ENCODE measurements around the gene C2CD4D.

The C2CD4D gene

DNA sequence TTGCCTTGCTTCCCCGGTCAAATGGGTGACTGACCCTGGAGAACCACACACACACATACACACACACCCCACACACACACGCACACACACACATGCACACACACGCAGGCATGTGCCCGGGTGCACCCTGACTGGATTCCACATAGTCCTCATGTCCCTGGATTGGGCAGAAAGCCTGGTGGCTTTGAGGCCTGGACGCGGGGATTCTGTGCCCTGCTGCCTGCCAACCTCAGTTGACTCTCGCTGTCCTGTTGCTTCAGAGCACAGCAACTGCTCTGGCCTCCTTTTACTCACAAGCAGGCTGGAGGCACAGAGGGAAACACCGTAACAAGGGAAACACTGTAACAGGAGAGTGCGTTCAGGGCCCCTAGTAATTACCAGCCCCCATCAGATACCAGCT is 14.4 kb downstream of the C2CD4D start:
- Histone ChIP-seq H3F3A (ENCODE audit: insufficient read depth, low read length) (no peaks in the 10 kb centered on the region), H3K4me2 (ENCODE audit: low read depth, low read length) (no peak overlapping the region), H3K4me3 (ENCODE audit: low read length) (no peak overlapping the region), H3K27me3 (replicated peaks; ENCODE audit: insufficient read depth, low read length) (no peaks in the 10 kb centered on the region), H3K9ac (ENCODE audit: low read length) (no peak overlapping the region), H2AFZ (ENCODE audit: low read length) (no peak overlapping the region), H4K20me1 (ENCODE audit: insufficient read depth, low read length) (no peaks in the 10 kb centered on the region), H3K79me2 (ENCODE audit: low read length) (no peaks in the 10 kb centered on the region), H3K36me3 (replicated peaks; ENCODE audit: insufficient read depth, low read length) (no peaks in the 10 kb centered on the region), H3K9me3 (replicated peaks; ENCODE audit: insufficient read depth, low read length) (no peaks in the 10 kb centered on the region), H3K4me1 (ENCODE audit: low read length) (peaks cover 22% of the 10 kb centered on the region), H3K27ac (ENCODE audit: low read length) (no peak overlapping the region), H3K9me2 (replicated peaks; ENCODE audit: insufficient read depth, low read length) (no peaks in the 10 kb centered on the region)
- TF ChIP-seq, protein P1, sequence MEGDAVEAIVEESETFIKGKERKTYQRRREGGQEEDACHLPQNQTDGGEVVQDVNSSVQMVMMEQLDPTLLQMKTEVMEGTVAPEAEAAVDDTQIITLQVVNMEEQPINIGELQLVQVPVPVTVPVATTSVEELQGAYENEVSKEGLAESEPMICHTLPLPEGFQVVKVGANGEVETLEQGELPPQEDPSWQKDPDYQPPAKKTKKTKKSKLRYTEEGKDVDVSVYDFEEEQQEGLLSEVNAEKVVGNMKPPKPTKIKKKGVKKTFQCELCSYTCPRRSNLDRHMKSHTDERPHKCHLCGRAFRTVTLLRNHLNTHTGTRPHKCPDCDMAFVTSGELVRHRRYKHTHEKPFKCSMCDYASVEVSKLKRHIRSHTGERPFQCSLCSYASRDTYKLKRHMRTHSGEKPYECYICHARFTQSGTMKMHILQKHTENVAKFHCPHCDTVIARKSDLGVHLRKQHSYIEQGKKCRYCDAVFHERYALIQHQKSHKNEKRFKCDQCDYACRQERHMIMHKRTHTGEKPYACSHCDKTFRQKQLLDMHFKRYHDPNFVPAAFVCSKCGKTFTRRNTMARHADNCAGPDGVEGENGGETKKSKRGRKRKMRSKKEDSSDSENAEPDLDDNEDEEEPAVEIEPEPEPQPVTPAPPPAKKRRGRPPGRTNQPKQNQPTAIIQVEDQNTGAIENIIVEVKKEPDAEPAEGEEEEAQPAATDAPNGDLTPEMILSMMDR (IDR thresholded peaks at IDR 0.05; ENCODE audit: low read length) = no peak
- TF ChIP-seq EZH2phosphoT487 (IDR thresholded peaks at IDR 0.05; ENCODE audit: low read length) (no peak), EZH2 (optimal IDR thresholded peaks at IDR 0.05; ENCODE audit: low read depth, low read length) (no peak)
- DNase-seq = no peak

DNA sequence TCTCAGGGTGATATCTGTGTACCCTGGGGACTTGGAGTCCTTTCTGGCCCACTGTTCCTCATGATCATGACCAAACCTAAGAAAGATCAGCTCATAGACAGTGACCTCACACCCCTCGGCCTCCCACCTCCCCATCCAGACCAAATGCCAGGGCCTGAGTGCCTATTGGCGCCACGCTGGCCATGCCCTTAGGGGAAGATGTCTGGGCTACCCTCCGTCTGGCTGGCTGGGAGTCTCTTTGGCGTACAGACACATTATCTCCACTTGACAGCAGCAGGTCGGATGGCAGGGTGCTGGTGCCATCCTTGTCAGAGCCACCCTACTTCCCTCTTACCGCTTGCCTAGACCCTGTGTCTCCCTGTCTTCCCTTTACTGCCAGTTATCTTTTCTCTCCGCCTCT is 16.4 kb downstream of the C2CD4D start:
- H3K4me3 ChIP-seq (ENCODE audit: low read length) = no peak overlapping the region
- H3K9me3 ChIP-seq (replicated peaks; ENCODE audit: insufficient read depth, low read length) = no peaks in the 10 kb centered on the region
- no peaks in the 10 kb centered on the region for H3K27me3 ChIP-seq (replicated peaks; ENCODE audit: insufficient read depth, low read length)
- no peak for DNase-seq
- peaks cover 18% of the 10 kb centered on the region for H3K4me1 ChIP-seq (ENCODE audit: low read length)
- TF ChIP-seq EZH2 (optimal IDR thresholded peaks at IDR 0.05; ENCODE audit: low read depth, low read length) (no peak), EZH2phosphoT487 (IDR thresholded peaks at IDR 0.05; ENCODE audit: low read length) (no peak)
- TF ChIP-seq, protein P1 (IDR thresholded peaks at IDR 0.05; ENCODE audit: low read length) = no peak
- no peaks in the 10 kb centered on the region for H3F3A ChIP-seq (ENCODE audit: insufficient read depth, low read length)
- no peak overlapping the region for H3K9ac ChIP-seq (ENCODE audit: low read length)
- no peak overlapping the region for H3K4me2 ChIP-seq (ENCODE audit: low read depth, low read length)
- H2AFZ ChIP-seq (ENCODE audit: low read length) = no peak overlapping the region
- no peaks in the 10 kb centered on the region for H3K36me3 ChIP-seq (replicated peaks; ENCODE audit: insufficient read depth, low read length)
- no peak overlapping the region for H3K27ac ChIP-seq (ENCODE audit: low read length)
- no peaks in the 10 kb centered on the region for H3K9me2 ChIP-seq (replicated peaks; ENCODE audit: insufficient read depth, low read length)
- H4K20me1 ChIP-seq (ENCODE audit: insufficient read depth, low read length) = no peaks in the 10 kb centered on the region
- H3K79me2 ChIP-seq (ENCODE audit: low read length) = no peaks in the 10 kb centered on the region

DNA sequence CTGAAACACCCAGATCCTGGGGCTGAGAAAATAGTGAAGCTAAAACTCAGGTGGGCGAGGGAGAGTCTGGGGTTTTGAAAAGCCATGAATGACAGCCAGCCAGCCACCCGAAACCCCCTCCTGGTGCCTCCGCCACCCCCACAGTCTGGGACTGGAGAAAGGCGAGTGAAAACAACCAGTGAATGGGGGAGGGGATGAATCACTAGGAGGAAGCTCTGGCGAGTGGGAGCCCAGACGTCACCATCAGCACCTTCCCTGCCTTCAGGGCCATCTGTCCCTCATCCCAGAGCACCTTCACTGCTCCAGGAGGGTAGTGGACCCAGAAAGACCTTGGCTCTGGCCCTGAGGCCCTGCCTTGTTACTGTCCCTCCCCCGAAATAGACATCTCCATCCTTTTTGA is 17.2 kb downstream of the C2CD4D start:
- H3K79me2 ChIP-seq (ENCODE audit: low read length) = no peaks in the 10 kb centered on the region
- no peak overlapping the region for H3K4me2 ChIP-seq (ENCODE audit: low read depth, low read length)
- no peaks in the 10 kb centered on the region for H3F3A ChIP-seq (ENCODE audit: insufficient read depth, low read length)
- no peaks in the 10 kb centered on the region for H3K9me2 ChIP-seq (replicated peaks; ENCODE audit: insufficient read depth, low read length)
- no peak overlapping the region for H3K4me3 ChIP-seq (ENCODE audit: low read length)
- no peak overlapping the region for H3K9ac ChIP-seq (ENCODE audit: low read length)
- DNase-seq = no peak
- no peaks in the 10 kb centered on the region for H3K36me3 ChIP-seq (replicated peaks; ENCODE audit: insufficient read depth, low read length)
- no peak overlapping the region for H3K27ac ChIP-seq (ENCODE audit: low read length)
- no peaks in the 10 kb centered on the region for H3K9me3 ChIP-seq (replicated peaks; ENCODE audit: insufficient read depth, low read length)
- H3K4me1 ChIP-seq (ENCODE audit: low read length) = peaks cover 23% of the 10 kb centered on the region
- no peaks in the 10 kb centered on the region for H4K20me1 ChIP-seq (ENCODE audit: insufficient read depth, low read length)
- no peak overlapping the region for H2AFZ ChIP-seq (ENCODE audit: low read length)
- TF ChIP-seq EZH2phosphoT487 (IDR thresholded peaks at IDR 0.05; ENCODE audit: low read length) (no peak), EZH2 (optimal IDR thresholded peaks at IDR 0.05; ENCODE audit: low read depth, low read length) (no peak)
- TF ChIP-seq, protein P1 (IDR thresholded peaks at IDR 0.05; ENCODE audit: low read length) = no peak
- H3K27me3 ChIP-seq (replicated peaks; ENCODE audit: insufficient read depth, low read length) = no peaks in the 10 kb centered on the region

Measured in MM.1S (cell line).